T-cell (primary cell): Measurements from ENCODE around the gene FRMD5. TPM values are rescaled to one million over a fixed set of nuclear protein-coding genes. Genes with fewer than 3 reads are reported as not detected.
"Not testable (repeated sequence)": the region's sequence is repeated elsewhere in the genome, so short reads cannot be mapped to it uniquely, and the experiment has no call there.

Experiments
- ATAC-seq, 4 experiments: fragments of 200-7000 bp in 3 of 4; fragments of 150-1000 bp in 1 of 4; cut with Tn5 transposase; replicated peaks in 1 of 4; 1 replicate in 3 of 4; 2 replicates in 1 of 4; pipeline ENCODE4 v1.10.0; 2021; ENCODE audit warnings: moderate library complexity in 3 of 4, mild to moderate bottlenecking in 2 of 4, moderate number of reproducible peaks in 1 of 4
- CTCF ChIA-PET, 2 donors: fragments of 300-600 bp; sonication (Branson Sonifier 250); formaldehyde crosslinking; loops; one replicate each; lab custom pipeline; 2022; ENCODE audit warnings: antibody characterized with exemption in 2 of 2; lab: Charles Lee
- POLR2A ChIA-PET, 2 donors: fragments of 300-600 bp; sonication (Branson Sonifier 250); formaldehyde crosslinking; loops; one replicate each; lab custom pipeline; 2022; ENCODE audit warnings: antibody characterized with exemption in 2 of 2; lab: Charles Lee
- DNase-seq, 35 experiments: peaks; one replicate each; pipeline versions ENCODE4 v3.0.0 to v3.0.0-alpha.2; 2013 to 2023
- H3K27ac ChIP-seq: one replicate; pipeline ENCODE4 v1.5.1; 2013; ENCODE audit warnings: low read length
- H3K27me3 ChIP-seq, 2 experiments: replicated peaks in 1 of 2; 1 replicate in 1 of 2; 2 replicates in 1 of 2; pipeline versions ENCODE4 v1.6.1 to v1.7.0; 2013; ENCODE audit warnings: low read length in 1 of 2, mixed read lengths in 1 of 2; ENCODE audit not compliant: control insufficient read depth in 2 of 2, insufficient read depth in 2 of 2; ENCODE audit errors: extremely low read depth in 1 of 2
- H3K36me3 ChIP-seq, 2 donors: 1 replicate in 1 of 2; 2 replicates in 1 of 2; pipeline versions ENCODE4 v1.6.1 to v1.7.0; 2013; ENCODE audit warnings: low read length in 1 of 2; ENCODE audit not compliant: control insufficient read depth in 2 of 2, insufficient read depth in 1 of 2; ENCODE audit errors: extremely low read depth in 1 of 2
- H3K4me1 ChIP-seq, 2 experiments: 1 replicate in 1 of 2; 2 replicates in 1 of 2; pipeline versions ENCODE4 v1.6.1 to v1.7.0; 2013; ENCODE audit warnings: low read length in 2 of 2, mixed read lengths in 1 of 2; ENCODE audit not compliant: insufficient read depth in 2 of 2, control insufficient read depth in 1 of 2; ENCODE audit errors: extremely low read depth in 1 of 2
- H3K4me3 ChIP-seq, 2 donors: 1 replicate in 1 of 2; 2 replicates in 1 of 2; pipeline versions ENCODE4 v1.5.1 to v1.7.0; 2013; ENCODE audit warnings: mild to moderate bottlenecking in 2 of 2, low read length in 1 of 2, moderate library complexity in 1 of 2; ENCODE audit not compliant: control insufficient read depth in 1 of 2; ENCODE audit errors: extremely low read depth in 1 of 2
- H3K9me3 ChIP-seq: 2 replicates; pipeline ENCODE4 v1.7.0; 2013
- H3K27ac Mint-ChIP-seq, 2 donors: one replicate each; pipeline ENCODE4 v1.8.0; 2020 to 2021; ENCODE audit warnings: mild to moderate bottlenecking in 2 of 2, mixed read lengths in 2 of 2
- H3K27me3 Mint-ChIP-seq, 2 donors: one replicate each; pipeline ENCODE4 v1.8.0; 2021 to 2022; ENCODE audit warnings: mixed read lengths in 2 of 2
- H3K36me3 Mint-ChIP-seq: one replicate; pipeline ENCODE4 v1.8.0; 2021; ENCODE audit warnings: mixed read lengths
- H3K4me1 Mint-ChIP-seq, 3 donors: one replicate each; pipeline ENCODE4 v1.8.0; 2020 to 2022; ENCODE audit warnings: mixed read lengths in 3 of 3, mild to moderate bottlenecking in 1 of 3
- H3K4me3 Mint-ChIP-seq, 3 donors: one replicate each; pipeline ENCODE4 v1.8.0; 2020 to 2022; ENCODE audit warnings: mild to moderate bottlenecking in 3 of 3, mixed read lengths in 3 of 3, moderate library complexity in 3 of 3
- H3K9me3 Mint-ChIP-seq, 3 donors: one replicate each; pipeline ENCODE4 v1.8.0; 2020 to 2022; ENCODE audit warnings: mixed read lengths in 3 of 3
- WGBS: methylation state at CpG from one replicate; pipeline ENCODE4 v1.1.5; 2013; ENCODE audit warnings: missing lambda C conversion rate; ENCODE audit not compliant: insufficient coverage; 5-methylcytosine and 5-hydroxymethylcytosine counted together
- total RNA-seq, 35 experiments: library from RNA in 6 of 35; stranded (reverse) in 6 of 35; fragments of 120-200 nt in 1 of 35; gene quantifications; one replicate each; pipeline versions ENCODE4 v1.2.1 to v1.2.4 and lab custom pipeline; 2013 to 2026

FRMD5 gene
- total RNA-seq, 5 donors from 2014 or later (not counting 1 experiment from before 2014, with no cell fraction given) = 0.09 to 0.26 (median 0.23) TPM; not detected in 2

DNA sequence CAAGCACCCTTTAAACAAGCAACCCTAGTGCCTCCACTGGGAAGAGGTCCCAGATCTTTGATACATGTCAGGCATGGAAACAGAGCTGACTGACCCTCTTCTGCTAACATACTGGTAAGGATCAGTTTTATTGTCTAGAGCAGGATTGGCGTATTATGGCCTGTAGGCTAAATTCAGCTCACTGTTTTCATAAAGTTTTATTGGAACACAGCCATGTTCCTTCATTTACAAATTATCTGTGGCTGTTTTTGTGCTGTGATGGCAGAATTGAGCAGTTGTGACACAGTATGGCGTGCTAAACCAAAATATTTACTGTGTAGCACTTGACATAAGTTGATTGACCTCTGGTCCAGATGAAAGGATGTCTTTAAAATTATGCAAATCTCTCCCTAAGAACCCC, 323.2 kb downstream of the FRMD5 start:
- CTCF ChIA-PET = interaction anchor here in 1 of 2 donors (0.6 kb wide), 1 partner anchor 34 kb away, joined by 3 read pairs; no protein-coding TSS in a partner anchor
- no peak overlapping the region for H3K27ac Mint-ChIP-seq
- no peak for ATAC-seq
- no peaks in the 10 kb centered on the region for H3K27me3 Mint-ChIP-seq
- peaks cover 23% of the 10 kb centered on the region for H3K36me3 Mint-ChIP-seq
- H3K4me3 ChIP-seq = no peak overlapping the region
- H3K27me3 ChIP-seq = no peaks in the 10 kb centered on the region
- H3K4me3 Mint-ChIP-seq = no peak overlapping the region
- no CpG with 5 or more reads among the region's 2 CpGs for WGBS
- POLR2A ChIA-PET = no interaction called here
- H3K27ac ChIP-seq = no peak overlapping the region
- H3K36me3 ChIP-seq = peaks cover 0 to 5% of the 10 kb centered on the region in 2 donors
- peaks cover 0 to 2% (median 0%) of the 10 kb centered on the region in 3 donors for H3K4me1 Mint-ChIP-seq
- no peaks in the 10 kb centered on the region for H3K9me3 Mint-ChIP-seq
- no peak for DNase-seq
- no peaks in the 10 kb centered on the region for H3K9me3 ChIP-seq
- no peaks in the 10 kb centered on the region for H3K4me1 ChIP-seq

DNA sequence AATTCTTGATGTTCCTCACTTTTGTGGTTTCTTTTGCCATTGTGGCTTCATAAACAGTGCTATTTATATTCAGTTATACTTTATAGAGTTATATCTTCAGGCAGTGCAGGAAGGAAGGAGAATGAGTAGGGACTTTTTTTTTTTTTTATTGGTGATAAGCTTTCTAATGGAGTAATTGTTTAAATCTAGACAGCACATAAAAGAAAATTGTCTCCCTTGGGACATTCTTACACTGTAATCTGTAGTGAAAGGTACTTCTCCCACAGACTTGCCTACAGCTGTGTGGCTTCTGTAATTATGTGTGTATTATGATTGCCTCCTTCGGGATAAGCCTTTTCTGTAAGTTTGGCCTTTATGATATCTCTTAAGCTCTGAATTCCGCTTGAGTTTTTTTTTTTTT, 326.7 kb downstream of the FRMD5 start:
- no peaks in the 10 kb centered on the region for H3K27me3 ChIP-seq
- peaks cover 5 to 11% of the 10 kb centered on the region in 2 donors for H3K36me3 ChIP-seq
- DNase-seq (no peak), ATAC-seq (no peak)
- CTCF ChIA-PET = no interaction called here
- H3K4me1 Mint-ChIP-seq = peaks cover 0 to 2% (median 0%) of the 10 kb centered on the region in 3 donors
- H3K9me3 ChIP-seq = no peaks in the 10 kb centered on the region
- no peaks in the 10 kb centered on the region for H3K27me3 Mint-ChIP-seq
- no peak overlapping the region for H3K4me3 Mint-ChIP-seq
- no peaks in the 10 kb centered on the region for H3K9me3 Mint-ChIP-seq
- H3K36me3 Mint-ChIP-seq = peaks cover 36% of the 10 kb centered on the region
- H3K27ac ChIP-seq = no peak overlapping the region
- POLR2A ChIA-PET = interaction anchor here in 1 of 2 donors (0.5 kb wide), 1 partner anchor 614 kb away, joined by 6 read pairs; no protein-coding TSS in a partner anchor
- no CpG with 5 or more reads among the region's 2 CpGs for WGBS
- H3K4me3 ChIP-seq = no peak overlapping the region
- no peak overlapping the region for H3K27ac Mint-ChIP-seq
- H3K4me1 ChIP-seq = no peaks in the 10 kb centered on the region

DNA sequence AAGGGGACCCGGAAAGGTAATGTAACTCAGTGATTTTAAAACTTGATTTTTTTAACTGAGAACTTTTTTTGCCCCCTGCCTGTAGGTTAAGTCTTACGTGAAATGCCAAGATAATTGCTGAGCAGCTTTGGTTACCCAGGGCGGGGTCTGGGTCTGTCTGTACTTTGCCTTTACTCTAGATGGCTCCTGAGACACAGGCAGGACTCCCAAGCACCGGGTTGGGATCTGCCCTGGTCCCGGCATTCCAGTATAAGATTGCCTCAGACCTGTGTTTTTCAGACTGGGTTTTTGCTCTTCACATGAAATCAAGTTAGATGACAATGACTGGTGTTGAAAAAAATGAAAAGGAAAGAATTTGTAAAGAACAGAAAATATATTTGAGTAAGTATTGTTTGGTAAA, 328.0 kb downstream of the FRMD5 start:
- Mint-ChIP-seq H3K4me3 (no peak overlapping the region), H3K36me3 (peaks cover 35% of the 10 kb centered on the region), H3K4me1 (peaks cover 0 to 2% (median 0%) of the 10 kb centered on the region in 3 donors), H3K9me3 (no peaks in the 10 kb centered on the region), H3K27me3 (no peaks in the 10 kb centered on the region), H3K27ac (no peak overlapping the region)
- Histone ChIP-seq H3K27ac (no peak overlapping the region), H3K36me3 (peaks cover 5 to 11% of the 10 kb centered on the region in 2 donors), H3K27me3 (no peaks in the 10 kb centered on the region), H3K4me3 (no peak overlapping the region), H3K9me3 (no peaks in the 10 kb centered on the region), H3K4me1 (no peaks in the 10 kb centered on the region)
- WGBS = 100% methylated on average over 4 of the region's 5 CpGs
- DNase-seq (no peak), ATAC-seq (no peak)
- CTCF ChIA-PET = no interaction called here
- POLR2A ChIA-PET = no interaction called here

DNA sequence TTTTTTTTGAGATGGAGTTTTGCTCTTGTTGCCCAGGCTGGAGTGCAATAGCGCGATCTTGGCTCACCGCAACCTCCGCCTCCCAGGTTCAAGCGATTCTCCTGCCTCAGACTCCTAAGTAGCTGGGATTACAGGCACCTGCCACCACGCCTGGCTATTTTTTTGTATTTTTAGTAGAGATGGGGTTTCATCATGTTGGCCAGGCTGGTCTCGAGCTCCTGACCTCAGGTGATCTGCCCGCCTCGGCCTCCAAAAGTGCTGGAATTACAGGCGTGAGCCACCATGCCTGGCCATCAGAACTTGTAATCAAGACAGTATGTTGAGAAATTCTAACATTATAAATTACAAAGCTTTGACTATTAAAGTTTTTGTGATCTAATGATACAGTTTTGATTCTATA, 328.4 kb downstream of the FRMD5 start:
- H3K4me3 Mint-ChIP-seq, H3K4me3 ChIP-seq, H3K9me3 Mint-ChIP-seq, POLR2A ChIA-PET, H3K27ac ChIP-seq, H3K4me1 ChIP-seq, H3K27me3 ChIP-seq, DNase-seq, H3K9me3 ChIP-seq, H3K27ac Mint-ChIP-seq, H3K4me1 Mint-ChIP-seq, ATAC-seq, CTCF ChIA-PET, H3K27me3 Mint-ChIP-seq: not testable (repeated sequence)
- H3K36me3 Mint-ChIP-seq = peaks cover 34% of the 10 kb centered on the region
- no CpG with 5 or more reads among the region's 10 CpGs for WGBS
- H3K36me3 ChIP-seq = peaks cover 5 to 11% of the 10 kb centered on the region in 2 donors

DNA sequence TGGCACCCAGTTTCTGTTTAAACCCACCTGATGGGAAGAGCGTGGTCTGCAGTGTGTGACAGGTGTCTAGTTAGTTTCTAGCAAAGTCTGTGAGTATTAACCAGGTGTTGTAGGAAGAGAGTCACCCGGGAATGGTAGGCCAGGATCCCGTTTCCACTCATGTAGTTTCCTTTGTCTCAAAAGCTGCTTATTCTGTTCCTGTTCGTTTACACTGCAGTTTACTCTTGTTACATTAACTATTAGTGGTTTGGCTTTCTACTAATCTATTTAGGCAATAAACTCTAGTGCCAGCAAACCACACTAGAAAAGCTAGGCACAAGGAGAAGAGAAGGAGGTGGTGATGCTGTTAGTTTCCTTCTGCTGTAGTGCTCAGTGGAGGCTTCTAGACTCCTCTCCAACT, 335.5 kb downstream of the FRMD5 start:
- Histone ChIP-seq H3K9me3 (no peaks in the 10 kb centered on the region), H3K36me3 (peaks cover 0 to 24% of the 10 kb centered on the region in 2 donors), H3K4me3 (no peak overlapping the region), H3K4me1 (no peaks in the 10 kb centered on the region), H3K27me3 (no peaks in the 10 kb centered on the region), H3K27ac (no peak overlapping the region)
- POLR2A ChIA-PET = no interaction called here
- Mint-ChIP-seq H3K36me3 (peaks cover 39% of the 10 kb centered on the region), H3K27me3 (no peaks in the 10 kb centered on the region), H3K4me3 (no peak overlapping the region), H3K4me1 (no peaks in the 10 kb centered on the region), H3K27ac (no peak overlapping the region), H3K9me3 (no peaks in the 10 kb centered on the region)
- ATAC-seq (no peak), DNase-seq (no peak)
- CTCF ChIA-PET = no interaction called here
- no CpG with 5 or more reads among the region's 4 CpGs for WGBS

DNA sequence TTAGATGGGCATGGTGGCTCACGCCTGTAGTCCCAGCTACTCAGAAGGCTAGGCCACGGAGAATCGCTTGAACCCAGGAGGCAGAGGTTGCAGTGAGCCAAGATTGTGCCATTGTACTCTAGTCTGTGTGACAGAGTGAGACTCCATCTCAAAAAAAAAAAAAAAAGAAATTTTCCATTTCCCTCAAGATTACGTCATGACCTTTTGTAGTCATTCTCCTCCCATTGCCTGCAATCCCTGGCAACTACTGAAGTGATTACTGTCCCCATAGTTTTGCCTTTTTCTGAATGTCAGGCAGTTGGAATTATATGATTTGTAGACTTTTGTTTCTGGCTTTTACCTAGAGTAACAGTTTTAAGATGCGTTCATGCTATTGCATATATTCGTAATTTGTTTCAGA, 340.3 kb downstream of the FRMD5 start:
- Histone ChIP-seq H3K27ac (no peak overlapping the region), H3K4me1 (no peaks in the 10 kb centered on the region), H3K4me3 (no peak overlapping the region), H3K9me3 (no peaks in the 10 kb centered on the region), H3K36me3 (peaks cover 2 to 30% of the 10 kb centered on the region in 2 donors), H3K27me3 (no peaks in the 10 kb centered on the region)
- WGBS = no CpG with 5 or more reads among the region's 6 CpGs
- Mint-ChIP-seq H3K9me3 (no peaks in the 10 kb centered on the region), H3K4me3 (no peak overlapping the region), H3K27ac (no peak overlapping the region), H3K27me3 (no peaks in the 10 kb centered on the region), H3K36me3 (peaks cover 45% of the 10 kb centered on the region), H3K4me1 (no peaks in the 10 kb centered on the region)
- CTCF ChIA-PET = no interaction called here
- ATAC-seq = no peak
- DNase-seq = no peak
- POLR2A ChIA-PET = no interaction called here

DNA sequence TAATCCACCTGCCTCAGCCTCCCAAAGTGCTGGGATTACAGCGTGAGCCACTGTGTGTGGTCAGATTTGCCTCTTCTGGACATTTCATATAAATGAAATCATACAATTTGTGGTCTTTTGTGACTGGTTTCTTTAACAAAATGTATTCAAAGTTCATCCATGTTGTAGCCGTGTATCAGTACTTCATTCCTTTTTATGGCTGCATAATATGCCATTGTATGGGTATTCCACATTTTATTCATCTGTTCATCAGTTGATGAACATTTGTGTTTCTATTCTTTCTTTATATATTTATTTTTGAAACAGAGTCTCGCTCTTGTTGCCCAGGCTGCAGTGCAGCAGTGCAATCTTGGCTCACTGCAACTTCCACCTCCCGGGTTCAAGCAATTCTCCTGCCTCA, 342.5 kb downstream of the FRMD5 start:
- Histone ChIP-seq H3K27ac (no peak overlapping the region), H3K4me1 (no peaks in the 10 kb centered on the region), H3K4me3 (no peak overlapping the region), H3K36me3 (peaks cover 4 to 18% of the 10 kb centered on the region in 2 donors), H3K9me3 (no peaks in the 10 kb centered on the region), H3K27me3 (no peaks in the 10 kb centered on the region)
- no CpG with 5 or more reads among the region's 4 CpGs for WGBS
- Mint-ChIP-seq H3K9me3 (no peaks in the 10 kb centered on the region), H3K36me3 (peaks cover 34% of the 10 kb centered on the region), H3K27me3 (no peaks in the 10 kb centered on the region), H3K4me3 (no peak overlapping the region), H3K27ac (no peak overlapping the region), H3K4me1 (no peaks in the 10 kb centered on the region)
- CTCF ChIA-PET = no interaction called here
- ATAC-seq (no peak), DNase-seq (no peak)
- POLR2A ChIA-PET = no interaction called here
